ENCODE results near the gene METTL4. TPM values are rescaled to one million over a fixed set of nuclear protein-coding genes. Genes with fewer than 3 reads are reported as not detected.

The METTL4 gene
- total and polyA plus RNA-seq, 9 of the 15 experiments (the other 6 are each of a cell fraction or from before 2014, with no cell fraction given): 7.9 to 32.8 (median 22.1) TPM

DNA sequence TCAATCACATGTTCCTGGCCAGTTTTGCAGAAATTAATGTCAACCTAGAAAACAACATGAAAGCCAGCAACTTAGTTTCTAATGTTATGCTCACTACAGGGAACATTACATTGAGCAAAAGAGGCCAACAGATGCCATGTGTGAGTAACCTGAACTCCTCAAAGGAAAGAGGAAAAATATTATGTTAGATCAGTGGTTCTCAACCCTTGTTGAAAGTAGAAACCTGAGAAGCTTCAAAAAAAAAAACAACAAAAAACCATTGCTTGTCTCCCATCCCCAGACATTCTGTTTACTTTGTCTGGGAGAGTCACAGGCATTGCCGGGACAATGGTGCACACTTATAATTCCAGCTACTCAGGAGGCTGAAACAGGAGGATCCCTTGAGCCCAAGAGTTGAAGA lies 57.7 kb downstream of the METTL4 start:
- in situ Hi-C loops (cut with MboI) (no loop called here), intact Hi-C loops (cut with micrococcal nuclease) (no loop called here)
- Histone ChIP-seq H3K27ac (ENCODE audit: extremely low read depth, low read depth, low read length) (no peak overlapping the region), H3K79me2 (ENCODE audit: control insufficient read depth, insufficient read depth, low read length) (no peaks in the 10 kb centered on the region), H3K4me1 (replicated peaks in 1 of 2; ENCODE audit: control insufficient read depth in 2 of 2, insufficient read depth in 2 of 2, low read length in 2 of 2) (peaks cover 0 to 5% of the 10 kb centered on the region in 2 experiments; a peak in 2 of 5 replicates), H3K27me3 (ENCODE audit: control insufficient read depth in 2 of 2, insufficient read depth in 2 of 2, low read length in 2 of 2) (no peaks in the 10 kb centered on the region; a peak in 1 of 5 replicates), H3K36me3 (ENCODE audit: control insufficient read depth, insufficient read depth, low read length) (no peaks in the 10 kb centered on the region), H3K4me2 (ENCODE audit: insufficient read depth, low read length) (no peak overlapping the region), H3K9ac (ENCODE audit: insufficient read depth in 1 of 2, low read depth in 2 of 2, low read length in 2 of 2) (no peak overlapping the region), H3K9me3 (replicated peaks; ENCODE audit: control insufficient read depth, insufficient read depth, low read depth, low read length) (no peaks in the 10 kb centered on the region), H3K4me3 (no peak overlapping the region), H3K9me1 (ENCODE audit: control insufficient read depth, insufficient read depth, low read length) (no peaks in the 10 kb centered on the region), H2AFZ (ENCODE audit: low read depth, low read length) (no peak overlapping the region), H4K20me1 (replicated peaks; ENCODE audit: control insufficient read depth, insufficient read depth, low read length) (no peaks in the 10 kb centered on the region)
- ChIA-PET CTCF (ENCODE audit: low intra/inter-chr PET ratio) (no interaction called here), POLR2A (interaction anchor here (0.6 to 1.5 kb wide), 5 partner anchors 11 to 1312 kb away, joined by 3 to 6 read pairs (median 3); no protein-coding TSS in a partner anchor)
- 33% methylated on average over 1 of the region's 1 CpG for WGBS (ENCODE audit: insufficient coverage, low coverage, missing lambda C conversion rate)
- DNase-seq (ENCODE audit: extremely low read depth in 1 of 4, low spot score in 3 of 4): no peak
- no peak for ATAC-seq
- TF ChIP-seq RBM17 (IDR thresholded peaks at IDR 0.05; ENCODE audit: borderline replicate concordance, low read depth, low read length) (no peak), MEF2A (IDR thresholded peaks at IDR 0.05; ENCODE audit: control insufficient read depth, low read depth, low read length) (no peak), ZNF589 (CRISPR knock-in tag; IDR thresholded peaks at IDR 0.05; ENCODE audit: low read depth) (no peak), BCOR (IDR thresholded peaks at IDR 0.05) (no peak), THRAP3 (IDR thresholded peaks at IDR 0.05; ENCODE audit: borderline replicate concordance) (no peak), HNRNPLL (IDR thresholded peaks at IDR 0.05; ENCODE audit: low read depth, low read length, poor library complexity, severe bottlenecking) (no peak), NFE2 (IDR thresholded peaks at IDR 0.05; ENCODE audit: low read depth) (no peak), DACH1 (IDR thresholded peaks at IDR 0.05; ENCODE audit: partially characterized antibody) (no peak), HNRNPK (IDR thresholded peaks at IDR 0.05; ENCODE audit: low read depth, low read length, poor library complexity, severe bottlenecking) (no peak), EHMT2 (IDR thresholded peaks at IDR 0.05) (no peak), HMGN3 (IDR thresholded peaks at IDR 0.05; ENCODE audit: borderline replicate concordance, extremely low read depth, insufficient read length, low read depth, low read length) (no peak), ILK (tag; IDR thresholded peaks at IDR 0.05; ENCODE audit: borderline replicate concordance, low read depth) (no peak), TAF7 (tag; IDR thresholded peaks at IDR 0.05) (no peak), ZNF644 (tag; IDR thresholded peaks at IDR 0.05; ENCODE audit: low read depth) (no peak)
- TF ChIP-seq, protein P1, sequence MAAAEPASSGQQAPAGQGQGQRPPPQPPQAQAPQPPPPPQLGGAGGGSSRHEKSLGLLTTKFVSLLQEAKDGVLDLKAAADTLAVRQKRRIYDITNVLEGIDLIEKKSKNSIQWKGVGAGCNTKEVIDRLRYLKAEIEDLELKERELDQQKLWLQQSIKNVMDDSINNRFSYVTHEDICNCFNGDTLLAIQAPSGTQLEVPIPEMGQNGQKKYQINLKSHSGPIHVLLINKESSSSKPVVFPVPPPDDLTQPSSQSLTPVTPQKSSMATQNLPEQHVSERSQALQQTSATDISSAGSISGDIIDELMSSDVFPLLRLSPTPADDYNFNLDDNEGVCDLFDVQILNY (CRISPR knock-in tag; IDR thresholded peaks at IDR 0.05): no peak
- TF ChIP-seq, protein P2, sequence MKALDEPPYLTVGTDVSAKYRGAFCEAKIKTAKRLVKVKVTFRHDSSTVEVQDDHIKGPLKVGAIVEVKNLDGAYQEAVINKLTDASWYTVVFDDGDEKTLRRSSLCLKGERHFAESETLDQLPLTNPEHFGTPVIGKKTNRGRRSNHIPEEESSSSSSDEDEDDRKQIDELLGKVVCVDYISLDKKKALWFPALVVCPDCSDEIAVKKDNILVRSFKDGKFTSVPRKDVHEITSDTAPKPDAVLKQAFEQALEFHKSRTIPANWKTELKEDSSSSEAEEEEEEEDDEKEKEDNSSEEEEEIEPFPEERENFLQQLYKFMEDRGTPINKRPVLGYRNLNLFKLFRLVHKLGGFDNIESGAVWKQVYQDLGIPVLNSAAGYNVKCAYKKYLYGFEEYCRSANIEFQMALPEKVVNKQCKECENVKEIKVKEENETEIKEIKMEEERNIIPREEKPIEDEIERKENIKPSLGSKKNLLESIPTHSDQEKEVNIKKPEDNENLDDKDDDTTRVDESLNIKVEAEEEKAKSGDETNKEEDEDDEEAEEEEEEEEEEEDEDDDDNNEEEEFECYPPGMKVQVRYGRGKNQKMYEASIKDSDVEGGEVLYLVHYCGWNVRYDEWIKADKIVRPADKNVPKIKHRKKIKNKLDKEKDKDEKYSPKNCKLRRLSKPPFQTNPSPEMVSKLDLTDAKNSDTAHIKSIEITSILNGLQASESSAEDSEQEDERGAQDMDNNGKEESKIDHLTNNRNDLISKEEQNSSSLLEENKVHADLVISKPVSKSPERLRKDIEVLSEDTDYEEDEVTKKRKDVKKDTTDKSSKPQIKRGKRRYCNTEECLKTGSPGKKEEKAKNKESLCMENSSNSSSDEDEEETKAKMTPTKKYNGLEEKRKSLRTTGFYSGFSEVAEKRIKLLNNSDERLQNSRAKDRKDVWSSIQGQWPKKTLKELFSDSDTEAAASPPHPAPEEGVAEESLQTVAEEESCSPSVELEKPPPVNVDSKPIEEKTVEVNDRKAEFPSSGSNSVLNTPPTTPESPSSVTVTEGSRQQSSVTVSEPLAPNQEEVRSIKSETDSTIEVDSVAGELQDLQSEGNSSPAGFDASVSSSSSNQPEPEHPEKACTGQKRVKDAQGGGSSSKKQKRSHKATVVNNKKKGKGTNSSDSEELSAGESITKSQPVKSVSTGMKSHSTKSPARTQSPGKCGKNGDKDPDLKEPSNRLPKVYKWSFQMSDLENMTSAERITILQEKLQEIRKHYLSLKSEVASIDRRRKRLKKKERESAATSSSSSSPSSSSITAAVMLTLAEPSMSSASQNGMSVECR (CRISPR knock-in tag; IDR thresholded peaks at IDR 0.05): no peak
- BruUV-seq (replicated peaks): no TSS peak
- no peak for FAIRE-seq

Data from K562 (cell line).